Right forelimb (tissue), 1 donor: ENCODE data around the gene ASAP2.

Experiments
- DNase-seq: peaks from one replicate; pipeline ENCODE4 v3.0.0-alpha.2; 2018

ASAP2 gene

GRCh38 chr2:9410108-9410507, 203.5 kb downstream of the ASAP2 start:
- no peak for DNase-seq

GRCh38 chr2:9412781-9413180, 206.2 kb downstream of the ASAP2 start:
- DNase-seq = no peak

- DNase-seq = no peak
Observed at GRCh38 chr2:9415516-9416169, 209.0 kb downstream of the ASAP2 start.

- no peak for DNase-seq
Observed at GRCh38 chr2:9416267-9416961, 209.8 kb downstream of the ASAP2 start.

GRCh38 chr2:9416962-9417316, 210.3 kb downstream of the ASAP2 start:
- no peak for DNase-seq

GRCh38 chr2:9417725-9418124, 211.1 kb downstream of the ASAP2 start:
- DNase-seq = no peak

GRCh38 chr2:9418746-9419145, 212.1 kb downstream of the ASAP2 start:
- no peak for DNase-seq

GRCh38 chr2:9419541-9419940, 212.9 kb downstream of the ASAP2 start:
- DNase-seq = no peak

- DNase-seq = no peak
Observed at GRCh38 chr2:9420495-9420894, 213.9 kb downstream of the ASAP2 start.

GRCh38 chr2:9422321-9423099, 215.9 kb downstream of the ASAP2 start:
- peak; percentile 55 for DNase-seq

- peak; percentile 99 for DNase-seq
Observed at GRCh38 chr2:9423100-9423921, 216.7 kb downstream of the ASAP2 start, which contains the start of the genes CPSF3 and ITGB1BP1. TSS of gene CPSF3 (plus strand) at chr2:9423654. CDS start at chr2:9423774, 120 bp downstream. TSS of gene ITGB1BP1 (minus strand) at chr2:9423528. CDS start at chr2:9418697, 4,831 bp downstream.

GRCh38 chr2:9423922-9424272, 217.3 kb downstream of the ASAP2 start:
- DNase-seq = no peak

- DNase-seq = no peak
Observed at GRCh38 chr2:9424447-9425164, 218.0 kb downstream of the ASAP2 start.

GRCh38 chr2:9428965-9429577, 222.5 kb downstream of the ASAP2 start:
- DNase-seq = no peak

GRCh38 chr2:9430316-9431293, 224.0 kb downstream of the ASAP2 start:
- DNase-seq = no peak

GRCh38 chr2:9434489-9434888, 227.9 kb downstream of the ASAP2 start:
- no peak for DNase-seq

GRCh38 chr2:9439536-9439935, 232.9 kb downstream of the ASAP2 start:
- DNase-seq = no peak

- no peak for DNase-seq
Observed at GRCh38 chr2:9440058-9440727, 233.6 kb downstream of the ASAP2 start.

- DNase-seq = no peak
Observed at GRCh38 chr2:9441556-9441955, 234.9 kb downstream of the ASAP2 start.

- no peak for DNase-seq
Observed at GRCh38 chr2:9443526-9443925, 236.9 kb downstream of the ASAP2 start.
